Measurements from ENCODE around the gene GNG14.

DNA sequence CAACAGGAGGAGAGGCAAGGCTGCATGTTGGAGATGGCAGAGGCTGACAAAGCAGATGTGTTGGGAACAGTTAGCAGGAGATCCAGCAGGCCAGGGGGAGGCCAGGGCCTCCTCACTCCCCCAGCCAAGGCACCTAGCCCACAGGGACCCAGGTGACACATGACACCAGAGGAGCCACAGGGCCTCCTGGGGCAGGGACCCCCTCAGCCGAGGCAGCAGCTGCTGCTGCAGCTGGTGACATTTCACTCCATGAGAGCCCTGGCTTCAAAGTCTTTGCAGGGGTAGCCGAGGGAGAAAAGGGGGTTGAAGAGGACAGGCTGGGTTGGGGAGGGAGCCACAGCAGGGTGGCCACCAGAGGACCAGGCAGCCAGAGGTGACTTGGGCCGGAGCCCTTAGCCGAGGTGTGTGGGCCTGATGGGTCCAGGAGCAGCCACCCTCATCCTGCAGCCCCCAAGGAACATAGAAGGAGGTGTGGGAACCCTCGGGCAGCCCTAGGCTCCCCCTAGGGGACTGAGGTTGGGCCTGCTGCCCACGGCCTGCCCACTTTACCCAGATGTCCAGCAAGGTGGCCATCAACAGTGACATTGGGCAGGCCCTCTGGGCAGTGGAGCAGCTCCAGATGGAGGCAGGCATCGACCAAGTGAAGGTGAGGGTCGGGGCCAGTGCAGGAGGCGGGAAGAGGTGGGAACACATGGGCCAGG lies at the start of gene GNG14:
- TF ChIP-seq, protein P1, sequence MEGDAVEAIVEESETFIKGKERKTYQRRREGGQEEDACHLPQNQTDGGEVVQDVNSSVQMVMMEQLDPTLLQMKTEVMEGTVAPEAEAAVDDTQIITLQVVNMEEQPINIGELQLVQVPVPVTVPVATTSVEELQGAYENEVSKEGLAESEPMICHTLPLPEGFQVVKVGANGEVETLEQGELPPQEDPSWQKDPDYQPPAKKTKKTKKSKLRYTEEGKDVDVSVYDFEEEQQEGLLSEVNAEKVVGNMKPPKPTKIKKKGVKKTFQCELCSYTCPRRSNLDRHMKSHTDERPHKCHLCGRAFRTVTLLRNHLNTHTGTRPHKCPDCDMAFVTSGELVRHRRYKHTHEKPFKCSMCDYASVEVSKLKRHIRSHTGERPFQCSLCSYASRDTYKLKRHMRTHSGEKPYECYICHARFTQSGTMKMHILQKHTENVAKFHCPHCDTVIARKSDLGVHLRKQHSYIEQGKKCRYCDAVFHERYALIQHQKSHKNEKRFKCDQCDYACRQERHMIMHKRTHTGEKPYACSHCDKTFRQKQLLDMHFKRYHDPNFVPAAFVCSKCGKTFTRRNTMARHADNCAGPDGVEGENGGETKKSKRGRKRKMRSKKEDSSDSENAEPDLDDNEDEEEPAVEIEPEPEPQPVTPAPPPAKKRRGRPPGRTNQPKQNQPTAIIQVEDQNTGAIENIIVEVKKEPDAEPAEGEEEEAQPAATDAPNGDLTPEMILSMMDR (IDR thresholded peaks at IDR 0.05; ENCODE audit: insufficient read depth, low read length) = no peak
- no peak for TF ChIP-seq POLR2AphosphoS5 (IDR thresholded peaks at IDR 0.05; ENCODE audit: low read depth)
- TF ChIP-seq, protein P2, sequence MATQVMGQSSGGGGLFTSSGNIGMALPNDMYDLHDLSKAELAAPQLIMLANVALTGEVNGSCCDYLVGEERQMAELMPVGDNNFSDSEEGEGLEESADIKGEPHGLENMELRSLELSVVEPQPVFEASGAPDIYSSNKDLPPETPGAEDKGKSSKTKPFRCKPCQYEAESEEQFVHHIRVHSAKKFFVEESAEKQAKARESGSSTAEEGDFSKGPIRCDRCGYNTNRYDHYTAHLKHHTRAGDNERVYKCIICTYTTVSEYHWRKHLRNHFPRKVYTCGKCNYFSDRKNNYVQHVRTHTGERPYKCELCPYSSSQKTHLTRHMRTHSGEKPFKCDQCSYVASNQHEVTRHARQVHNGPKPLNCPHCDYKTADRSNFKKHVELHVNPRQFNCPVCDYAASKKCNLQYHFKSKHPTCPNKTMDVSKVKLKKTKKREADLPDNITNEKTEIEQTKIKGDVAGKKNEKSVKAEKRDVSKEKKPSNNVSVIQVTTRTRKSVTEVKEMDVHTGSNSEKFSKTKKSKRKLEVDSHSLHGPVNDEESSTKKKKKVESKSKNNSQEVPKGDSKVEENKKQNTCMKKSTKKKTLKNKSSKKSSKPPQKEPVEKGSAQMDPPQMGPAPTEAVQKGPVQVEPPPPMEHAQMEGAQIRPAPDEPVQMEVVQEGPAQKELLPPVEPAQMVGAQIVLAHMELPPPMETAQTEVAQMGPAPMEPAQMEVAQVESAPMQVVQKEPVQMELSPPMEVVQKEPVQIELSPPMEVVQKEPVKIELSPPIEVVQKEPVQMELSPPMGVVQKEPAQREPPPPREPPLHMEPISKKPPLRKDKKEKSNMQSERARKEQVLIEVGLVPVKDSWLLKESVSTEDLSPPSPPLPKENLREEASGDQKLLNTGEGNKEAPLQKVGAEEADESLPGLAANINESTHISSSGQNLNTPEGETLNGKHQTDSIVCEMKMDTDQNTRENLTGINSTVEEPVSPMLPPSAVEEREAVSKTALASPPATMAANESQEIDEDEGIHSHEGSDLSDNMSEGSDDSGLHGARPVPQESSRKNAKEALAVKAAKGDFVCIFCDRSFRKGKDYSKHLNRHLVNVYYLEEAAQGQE (IDR thresholded peaks at IDR 0.05; ENCODE audit: insufficient replicate concordance, low read depth) = no peak
- no peak for TF ChIP-seq GABPA (IDR thresholded peaks at IDR 0.05; ENCODE audit: low read depth)
- no peak for TF ChIP-seq SPI1 (IDR thresholded peaks at IDR 0.05; ENCODE audit: borderline replicate concordance, low read depth)

Data from HL-60 (cell line).